ENCODE results near the gene RASSF8. TPM values are rescaled to one million over a fixed set of nuclear protein-coding genes. Genes with fewer than 3 reads are reported as not detected.

Gene RASSF8
- polyA plus RNA-seq, 1 experiment: 25.5 TPM

- CTCF ChIA-PET: interaction anchor here (0.5 to 1.0 kb wide), 4 partner anchors 8 to 1019 kb away, joined by 3 to 5 read pairs (median 3); no protein-coding TSS in a partner anchor
- POLR2A ChIA-PET: interaction anchor here (0.6 kb wide), 1 partner anchor 15 kb away, joined by 4 read pairs; no protein-coding TSS in a partner anchor
- Histone ChIP-seq H3K27me3 (ENCODE audit: control insufficient read depth, insufficient read depth, low read length) (no peaks in the 10 kb centered on the region), H3K9me3 (ENCODE audit: control insufficient read depth, insufficient read depth, low read length) (no peaks in the 10 kb centered on the region), H3K4me3 (ENCODE audit: low read depth, low read length) (no peak overlapping the region), H3K27ac (ENCODE audit: low read depth, low read length) (no peak overlapping the region)
- no peak for TF ChIP-seq CTCF (IDR thresholded peaks at IDR 0.05; ENCODE audit: low read depth, low read length)
- DNase-seq (ENCODE audit: low read depth, low spot score): no peak
Observed at GRCh38 chr12:25979563-25979962, 21.1 kb downstream of the RASSF8 start.

- no peak overlapping the region for H3K4me3 ChIP-seq (ENCODE audit: low read depth, low read length)
- H3K27me3 ChIP-seq (ENCODE audit: control insufficient read depth, insufficient read depth, low read length): no peaks in the 10 kb centered on the region
- CTCF ChIA-PET: interaction anchor here (0.5 kb wide), 1 partner anchor 1019 kb away, joined by 5 read pairs; no protein-coding TSS in a partner anchor
- DNase-seq (ENCODE audit: low read depth, low spot score): no peak
- POLR2A ChIA-PET: no interaction called here
- H3K9me3 ChIP-seq (ENCODE audit: control insufficient read depth, insufficient read depth, low read length): no peaks in the 10 kb centered on the region
- no peak for TF ChIP-seq CTCF (IDR thresholded peaks at IDR 0.05; ENCODE audit: low read depth, low read length)
- no peak overlapping the region for H3K27ac ChIP-seq (ENCODE audit: low read depth, low read length)
Observed at GRCh38 chr12:25980035-25980434, 21.6 kb downstream of the RASSF8 start.

GRCh38 chr12:25981597-25981996 lies 23.1 kb downstream of the RASSF8 start:
- TF ChIP-seq CTCF (IDR thresholded peaks at IDR 0.05; ENCODE audit: low read depth, low read length): no peak
- ChIA-PET CTCF (no interaction called here), POLR2A (no interaction called here)
- DNase-seq (ENCODE audit: low read depth, low spot score): no peak
- Histone ChIP-seq H3K4me3 (ENCODE audit: low read depth, low read length) (no peak overlapping the region), H3K9me3 (ENCODE audit: control insufficient read depth, insufficient read depth, low read length) (no peaks in the 10 kb centered on the region), H3K27ac (ENCODE audit: low read depth, low read length) (no peak overlapping the region), H3K27me3 (ENCODE audit: control insufficient read depth, insufficient read depth, low read length) (no peaks in the 10 kb centered on the region)

GRCh38 chr12:25982416-25982815 lies 23.9 kb downstream of the RASSF8 start:
- DNase-seq (ENCODE audit: low read depth, low spot score): no peak
- no peak for TF ChIP-seq CTCF (IDR thresholded peaks at IDR 0.05; ENCODE audit: low read depth, low read length)
- Histone ChIP-seq H3K9me3 (ENCODE audit: control insufficient read depth, insufficient read depth, low read length) (no peaks in the 10 kb centered on the region), H3K27me3 (ENCODE audit: control insufficient read depth, insufficient read depth, low read length) (no peaks in the 10 kb centered on the region), H3K27ac (ENCODE audit: low read depth, low read length) (no peak overlapping the region), H3K4me3 (ENCODE audit: low read depth, low read length) (no peak overlapping the region)
- ChIA-PET POLR2A (no interaction called here), CTCF (interaction anchor here (1.0 kb wide), 1 partner anchor 137 kb away, joined by 4 read pairs; no protein-coding TSS in a partner anchor)

GRCh38 chr12:25983625-25984024 lies 25.1 kb downstream of the RASSF8 start:
- ChIA-PET CTCF (interaction anchor here (0.7 kb wide), 1 partner anchor 78 kb away, joined by 6 read pairs; no protein-coding TSS in a partner anchor), POLR2A (interaction anchor here (0.6 kb wide), 1 partner anchor 181 kb away, joined by 3 read pairs; no protein-coding TSS in a partner anchor)
- H3K27ac ChIP-seq (ENCODE audit: low read depth, low read length): no peak overlapping the region
- H3K9me3 ChIP-seq (ENCODE audit: control insufficient read depth, insufficient read depth, low read length): no peaks in the 10 kb centered on the region
- H3K4me3 ChIP-seq (ENCODE audit: low read depth, low read length): no peak overlapping the region
- TF ChIP-seq CTCF (IDR thresholded peaks at IDR 0.05; ENCODE audit: low read depth, low read length): no peak
- H3K27me3 ChIP-seq (ENCODE audit: control insufficient read depth, insufficient read depth, low read length): no peaks in the 10 kb centered on the region
- no peak for DNase-seq (ENCODE audit: low read depth, low spot score)

All from AG04450 (cell line).